ENCODE measurements around the gene BAMBI. TPM values are rescaled to one million over a fixed set of nuclear protein-coding genes. Genes with fewer than 3 reads are reported as not detected.
A peak's percentile ranks its signal among the peaks of the same experiment; 100 is the strongest.

BAMBI gene
- total RNA-seq, 2 experiments from 2014 or later, result 0.18 to 0.27 TPM

GRCh38 chr10:28674782-28675181 lies 2.5 kb upstream of the BAMBI start:
- H3K27me3 Mint-ChIP-seq, result peaks cover 50% of the 10 kb centered on the region
- CTCF ChIA-PET, result interaction anchor here (4.8 kb wide), 1 partner anchor 11 kb away, joined by 34 read pairs; no protein-coding TSS in a partner anchor

GRCh38 chr10:28676326-28676967 lies 874 bp upstream of the BAMBI start:
- ChIA-PET POLR2A (no interaction called here), CTCF (interaction anchor here (0.7 to 4.8 kb wide), 5 partner anchors 9 to 628 kb away, joined by 3 to 34 read pairs (median 4); no protein-coding TSS in a partner anchor)
- no peak for TF ChIP-seq CTCF (IDR thresholded peaks at IDR 0.05)
- no peaks in the 10 kb centered on the region for H3K9me3 Mint-ChIP-seq
- no peaks in the 10 kb centered on the region for H3K36me3 Mint-ChIP-seq (ENCODE audit: low read depth)
- H3K4me1 Mint-ChIP-seq (ENCODE audit: low read depth), result peaks cover 37% of the 10 kb centered on the region
- peak; percentile 24 for DNase-seq
- H3K27ac Mint-ChIP-seq, result no peak overlapping the region
- H3K27me3 Mint-ChIP-seq, result peaks cover 53% of the 10 kb centered on the region
- intact Hi-C loops (cut with micrococcal nuclease), result no loop called here
- ATAC-seq, result no peak
- peak overlapping the region; percentile 51 for H3K4me3 Mint-ChIP-seq

More at GRCh38 chr10:28674782-28675181, 2.5 kb upstream of the BAMBI start:
- no peaks in the 10 kb centered on the region for H3K36me3 Mint-ChIP-seq (ENCODE audit: low read depth)
- no peaks in the 10 kb centered on the region for H3K9me3 Mint-ChIP-seq
- TF ChIP-seq CTCF (IDR thresholded peaks at IDR 0.05), result no peak
- POLR2A ChIA-PET, result no interaction called here
- no peak overlapping the region for H3K4me3 Mint-ChIP-seq
- H3K4me1 Mint-ChIP-seq (ENCODE audit: low read depth), result peaks cover 22% of the 10 kb centered on the region
- intact Hi-C loops (cut with micrococcal nuclease), result no loop called here
- ATAC-seq (no peak), DNase-seq (no peak)
- no peak overlapping the region for H3K27ac Mint-ChIP-seq

DNA sequence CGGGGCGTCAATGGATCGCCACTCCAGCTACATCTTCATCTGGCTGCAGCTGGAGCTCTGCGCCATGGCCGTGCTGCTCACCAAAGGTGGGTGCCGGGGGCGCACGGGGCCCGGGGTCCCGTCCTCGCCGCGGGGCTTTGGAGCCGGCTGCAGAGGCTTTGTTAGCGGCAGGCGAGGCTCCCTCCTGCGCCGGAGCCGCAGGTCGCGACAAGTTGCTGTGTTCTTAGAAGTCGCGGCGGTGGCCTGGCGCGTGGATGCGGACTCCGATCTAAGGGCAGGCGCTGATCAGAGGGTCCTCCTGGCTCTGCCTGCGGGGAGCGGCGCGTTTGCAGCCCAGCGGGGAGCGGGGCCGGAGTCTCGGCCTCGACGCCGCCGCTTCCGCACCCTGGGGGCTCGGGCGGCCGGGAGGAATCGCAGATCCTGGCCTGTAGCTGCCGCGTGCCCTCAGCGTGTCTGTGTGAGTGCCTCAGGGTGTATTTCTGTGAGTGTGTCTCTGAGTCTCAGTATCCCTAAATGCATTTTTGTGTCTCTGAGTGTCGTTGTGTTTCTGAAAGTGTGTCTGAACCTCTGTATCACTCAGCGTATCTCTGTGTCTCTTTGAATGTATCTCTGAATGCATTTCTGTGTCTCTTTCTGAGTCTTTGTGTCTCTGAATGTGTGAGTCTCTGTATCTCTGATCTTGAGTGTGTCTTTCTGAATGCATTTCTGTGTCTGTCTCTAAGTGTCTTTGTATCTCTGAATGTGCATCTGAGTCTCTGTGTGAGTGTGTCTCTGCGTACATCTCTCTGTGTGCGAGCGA lies 766 bp downstream of the BAMBI start:
- Mint-ChIP-seq H3K4me1 (ENCODE audit: low read depth) (peaks cover 37% of the 10 kb centered on the region), H3K4me3 (peak overlapping the region; percentile 67), H3K36me3 (ENCODE audit: low read depth) (no peaks in the 10 kb centered on the region), H3K27ac (no peak overlapping the region), H3K9me3 (no peaks in the 10 kb centered on the region), H3K27me3 (peaks cover 58% of the 10 kb centered on the region)
- no peak for ATAC-seq
- POLR2A ChIA-PET, result no interaction called here
- intact Hi-C loops (cut with micrococcal nuclease), result no loop called here
- TF ChIP-seq CTCF (IDR thresholded peaks at IDR 0.05), result no peak
- DNase-seq, result peak; percentile 27
- CTCF ChIA-PET, result interaction anchor here (6.2 kb wide), 1 partner anchor 14 kb away, joined by 25 read pairs; no protein-coding TSS in a partner anchor

DNA sequence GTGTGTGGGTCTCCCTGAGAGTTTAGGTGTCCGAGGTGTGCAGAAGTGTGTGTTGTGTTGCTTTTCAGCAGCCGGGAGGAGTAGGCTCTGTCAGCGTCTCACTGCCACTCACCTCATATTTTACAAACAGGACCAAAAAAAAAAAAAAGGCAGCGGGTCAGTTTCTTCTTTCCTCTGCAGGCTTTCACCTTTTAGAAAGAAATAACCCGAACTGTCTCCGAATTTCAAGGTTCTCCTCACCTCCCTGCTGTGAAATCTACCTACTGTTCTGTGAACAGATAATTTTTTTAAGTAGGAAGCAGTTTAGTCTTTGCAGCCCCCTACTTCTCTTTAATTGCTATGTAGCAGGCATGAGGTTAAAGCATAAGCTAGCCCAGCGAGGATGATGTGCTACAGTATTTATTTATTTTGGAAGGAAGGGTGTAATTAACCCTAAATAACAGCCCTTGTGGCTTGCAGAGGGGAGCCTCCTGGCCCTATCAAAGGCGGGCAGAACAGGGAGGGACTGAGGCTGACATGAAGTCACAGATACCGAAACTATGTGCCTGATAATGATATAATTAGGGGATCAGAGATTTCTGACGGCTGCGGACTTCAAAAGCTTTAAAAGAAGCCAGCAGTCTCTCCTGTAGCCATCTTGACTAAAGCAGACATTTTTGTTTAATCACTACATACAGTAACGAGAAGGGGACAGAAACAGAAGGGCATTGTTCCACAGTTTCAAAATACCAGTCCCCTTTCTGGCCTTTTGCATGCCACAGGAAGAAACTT lies 1.6 kb downstream of the BAMBI start:
- H3K9me3 Mint-ChIP-seq, result no peaks in the 10 kb centered on the region
- CTCF ChIA-PET, result interaction anchor here (6.2 kb wide), 1 partner anchor 15 kb away, joined by 25 read pairs; no protein-coding TSS in a partner anchor
- intact Hi-C loops (cut with micrococcal nuclease), result no loop called here
- no peak for TF ChIP-seq CTCF (IDR thresholded peaks at IDR 0.05)
- H3K27me3 Mint-ChIP-seq, result peaks cover 58% of the 10 kb centered on the region
- ATAC-seq (no peak), DNase-seq (peak; percentile 7)
- no peak overlapping the region for H3K27ac Mint-ChIP-seq
- no peaks in the 10 kb centered on the region for H3K36me3 Mint-ChIP-seq (ENCODE audit: low read depth)
- POLR2A ChIA-PET, result no interaction called here
- H3K4me3 Mint-ChIP-seq, result peak overlapping the region; percentile 67
- H3K4me1 Mint-ChIP-seq (ENCODE audit: low read depth), result peaks cover 37% of the 10 kb centered on the region

All from activated CD8-positive, alpha-beta T cell treated with anti-CD3 and anti-CD28 coated beads for 36 hours (primary cell).